MCF 10A (cell line): ENCODE results near the gene PPP1R1A. TPM values are rescaled to one million over a fixed set of nuclear protein-coding genes. Genes with fewer than 3 reads are reported as not detected.

Source experiments
- BruUV-seq: library from RNA; stranded (reverse); fragments of 400-500 nt; replicated peaks from 2 replicates; lab custom pipeline; 2021; lab: Mats Ljungman, UMichigan
- CTCF ChIA-PET: fragments of 300-600 bp; sonication (Branson Sonifier 250); formaldehyde crosslinking; extraction: SDS; loops from one replicate; lab custom pipeline; 2021; ENCODE audit warnings: antibody characterized with exemption, inconsistent platforms; lab: Yijun Ruan, JAX
- POLR2A ChIA-PET: fragments of 300-600, 350-650 bp; sonication (Branson Sonifier 250); formaldehyde crosslinking; extraction: SDS; loops from one replicate; lab custom pipeline; 2020; ENCODE audit warnings: antibody characterized with exemption, inconsistent platforms; lab: Yijun Ruan, JAX
- DNase-seq: peaks from one replicate; pipeline ENCODE4 v3.0.0-alpha.2; 2018; ENCODE audit not compliant: unreplicated experiment
- H3K27ac Mint-ChIP-seq: one replicate; pipeline ENCODE4 v1.8.0; 2022; ENCODE audit warnings: mild to moderate bottlenecking, low read depth, mixed read lengths; ENCODE audit not compliant: unreplicated experiment
- H3K27me3 Mint-ChIP-seq: one replicate; pipeline ENCODE4 v1.8.0; 2022; ENCODE audit warnings: mixed read lengths; ENCODE audit not compliant: insufficient read depth, unreplicated experiment
- H3K36me3 Mint-ChIP-seq: one replicate; pipeline ENCODE4 v1.8.0; 2022; ENCODE audit warnings: mild to moderate bottlenecking, moderate library complexity, mixed read lengths; ENCODE audit not compliant: insufficient read depth, unreplicated experiment
- H3K4me1 Mint-ChIP-seq: one replicate; pipeline ENCODE4 v1.8.0; 2022; ENCODE audit warnings: mixed read lengths; ENCODE audit not compliant: insufficient read depth, unreplicated experiment
- H3K4me3 Mint-ChIP-seq: one replicate; pipeline ENCODE4 v1.8.0; 2022; ENCODE audit warnings: mild to moderate bottlenecking, moderate library complexity, mixed read lengths; ENCODE audit not compliant: unreplicated experiment
- H3K9me3 Mint-ChIP-seq: one replicate; pipeline ENCODE4 v1.8.0; 2022; ENCODE audit warnings: mixed read lengths; ENCODE audit not compliant: unreplicated experiment
- intact Hi-C: fragments of 100-400 bp; cut with micrococcal nuclease; formaldehyde crosslinking; loops from 2 replicates; pipeline ENCODE4 v1.14.1; 2022
- total RNA-seq: library from RNA; stranded (reverse); gene quantifications from 2 replicates; pipeline ENCODE4 v1.2.3, GENCODE V29; 2022
- TF ChIP-seq, protein P1 (sequence below): fragments of 200-600 bp; IDR thresholded peaks from one replicate; pipeline ENCODE4 v1.8.0; 2022; ENCODE audit warnings: antibody characterized with exemption, mild to moderate bottlenecking; ENCODE audit not compliant: unreplicated experiment

Gene PPP1R1A
- total RNA-seq, 1 experiment from 2014 or later = not detected

GRCh38 chr12:54569995-54570528, 18.4 kb downstream of the PPP1R1A start:
- H3K4me3 Mint-ChIP-seq = no peak overlapping the region
- no peak overlapping the region for H3K27ac Mint-ChIP-seq
- H3K9me3 Mint-ChIP-seq = no peaks in the 10 kb centered on the region
- no peaks in the 10 kb centered on the region for H3K36me3 Mint-ChIP-seq
- peaks cover 83% of the 10 kb centered on the region for H3K27me3 Mint-ChIP-seq
- TF ChIP-seq, protein P1, sequence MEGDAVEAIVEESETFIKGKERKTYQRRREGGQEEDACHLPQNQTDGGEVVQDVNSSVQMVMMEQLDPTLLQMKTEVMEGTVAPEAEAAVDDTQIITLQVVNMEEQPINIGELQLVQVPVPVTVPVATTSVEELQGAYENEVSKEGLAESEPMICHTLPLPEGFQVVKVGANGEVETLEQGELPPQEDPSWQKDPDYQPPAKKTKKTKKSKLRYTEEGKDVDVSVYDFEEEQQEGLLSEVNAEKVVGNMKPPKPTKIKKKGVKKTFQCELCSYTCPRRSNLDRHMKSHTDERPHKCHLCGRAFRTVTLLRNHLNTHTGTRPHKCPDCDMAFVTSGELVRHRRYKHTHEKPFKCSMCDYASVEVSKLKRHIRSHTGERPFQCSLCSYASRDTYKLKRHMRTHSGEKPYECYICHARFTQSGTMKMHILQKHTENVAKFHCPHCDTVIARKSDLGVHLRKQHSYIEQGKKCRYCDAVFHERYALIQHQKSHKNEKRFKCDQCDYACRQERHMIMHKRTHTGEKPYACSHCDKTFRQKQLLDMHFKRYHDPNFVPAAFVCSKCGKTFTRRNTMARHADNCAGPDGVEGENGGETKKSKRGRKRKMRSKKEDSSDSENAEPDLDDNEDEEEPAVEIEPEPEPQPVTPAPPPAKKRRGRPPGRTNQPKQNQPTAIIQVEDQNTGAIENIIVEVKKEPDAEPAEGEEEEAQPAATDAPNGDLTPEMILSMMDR = no peak
- H3K4me1 Mint-ChIP-seq = no peaks in the 10 kb centered on the region
- ChIA-PET POLR2A (no interaction called here), CTCF (interaction anchor here (0.9 to 8.3 kb wide), 5 partner anchors 9 to 170 kb away, joined by 4 to 107 read pairs (median 5); no protein-coding TSS in a partner anchor)
- BruUV-seq = no TSS peak
- intact Hi-C loops = no loop called here
- no peak for DNase-seq

- TF ChIP-seq, protein P1 = no peak
- Mint-ChIP-seq H3K27me3 (peaks cover 78% of the 10 kb centered on the region), H3K9me3 (no peaks in the 10 kb centered on the region), H3K4me1 (no peaks in the 10 kb centered on the region), H3K27ac (no peak overlapping the region), H3K4me3 (no peak overlapping the region), H3K36me3 (no peaks in the 10 kb centered on the region)
- intact Hi-C loops = no loop called here
- ChIA-PET CTCF (interaction anchor here (0.6 to 8.3 kb wide), 2 partner anchors 10 to 188 kb away, joined by 3 to 107 read pairs; no protein-coding TSS in a partner anchor), POLR2A (no interaction called here)
- DNase-seq = no peak
- BruUV-seq = no TSS peak
Measured at GRCh38 chr12:54569072-54569471, 19.4 kb downstream of the PPP1R1A start.

DNA sequence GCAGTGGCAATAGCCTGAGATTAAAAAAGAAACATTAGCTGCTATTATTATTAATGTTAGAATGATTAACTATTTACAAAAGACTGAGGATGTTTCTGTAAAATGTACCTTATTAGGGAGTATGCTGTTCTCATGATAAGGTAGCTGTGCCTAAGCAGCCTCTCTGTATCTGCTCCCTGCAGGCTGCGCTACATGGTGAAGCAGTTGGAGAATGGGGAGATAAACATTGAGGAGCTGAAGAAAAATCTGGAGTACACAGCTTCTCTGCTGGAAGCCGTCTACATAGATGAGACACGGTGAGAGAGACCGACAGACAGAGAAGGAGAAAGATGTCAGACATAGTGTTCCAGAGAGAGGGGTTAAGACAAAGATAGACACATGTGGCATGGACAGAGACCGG, 21.7 kb downstream of the PPP1R1A start:
- no peak overlapping the region for H3K4me3 Mint-ChIP-seq
- peaks cover 68% of the 10 kb centered on the region for H3K27me3 Mint-ChIP-seq
- H3K9me3 Mint-ChIP-seq = no peaks in the 10 kb centered on the region
- ChIA-PET POLR2A (no interaction called here), CTCF (interaction anchor here (0.6 to 8.3 kb wide), 5 partner anchors 12 to 395 kb away, joined by 3 to 107 read pairs (median 4); no protein-coding TSS in a partner anchor)
- H3K27ac Mint-ChIP-seq = no peak overlapping the region
- H3K36me3 Mint-ChIP-seq = no peaks in the 10 kb centered on the region
- intact Hi-C loops = no loop called here
- no TSS peak for BruUV-seq
- TF ChIP-seq, protein P1 = no peak
- no peaks in the 10 kb centered on the region for H3K4me1 Mint-ChIP-seq
- DNase-seq = no peak

- DNase-seq = no peak
- Mint-ChIP-seq H3K9me3 (no peaks in the 10 kb centered on the region), H3K4me1 (no peaks in the 10 kb centered on the region), H3K36me3 (no peaks in the 10 kb centered on the region), H3K4me3 (no peak overlapping the region), H3K27me3 (peaks cover 68% of the 10 kb centered on the region), H3K27ac (no peak overlapping the region)
- ChIA-PET POLR2A (no interaction called here), CTCF (interaction anchor here (0.7 to 8.3 kb wide), 4 partner anchors 13 to 135 kb away, joined by 3 to 107 read pairs (median 16); no protein-coding TSS in a partner anchor)
- BruUV-seq = no TSS peak
- intact Hi-C loops = no loop called here
- TF ChIP-seq, protein P1 = no peak
Measured at GRCh38 chr12:54565986-54566544, 22.4 kb downstream of the PPP1R1A start.
